Gastroesophageal sphincter (tissue), 4 donors: ENCODE results near the gene ZNF516. TPM values are rescaled to one million over a fixed set of nuclear protein-coding genes. Genes with fewer than 3 reads are reported as not detected.

ENCODE experiments used
- ATAC-seq: fragments of 150-250 bp; one replicate; pipeline ENCODE4 v1.9.1; 2016; ENCODE audit warnings: mild to moderate bottlenecking, moderate library complexity
- H3K27ac ChIP-seq, 4 donors: fragments of 200-600 bp; sonication (generic) in 3 of 4; 1 replicate in 3 of 4; 2 replicates in 1 of 4; pipeline ENCODE4 v1.5.1; 2016 to 2019
- H3K27me3 ChIP-seq: fragments of 200-600 bp; sonication (generic); one replicate; pipeline ENCODE4 v1.5.1; 2019
- H3K36me3 ChIP-seq, 2 donors: fragments of 200-600 bp; sonication (generic); one replicate each; pipeline ENCODE4 v1.5.1; 2019; ENCODE audit warnings: control low read depth in 1 of 2
- H3K4me1 ChIP-seq, 3 donors: fragments of 200-600 bp; sonication (generic); 1 replicate in 2 of 3; 2 replicates in 1 of 3; pipeline ENCODE4 v1.5.1; 2016 to 2019; ENCODE audit warnings: control low read depth in 2 of 3
- H3K4me3 ChIP-seq, 2 donors: fragments of 200-600 bp; sonication (generic); one replicate each; pipeline ENCODE4 v1.5.1; 2019; ENCODE audit warnings: mild to moderate bottlenecking in 1 of 2, moderate library complexity in 1 of 2
- H3K9me3 ChIP-seq, 3 donors: fragments of 200-600 bp; sonication (generic); one replicate each; pipeline ENCODE4 v1.5.1; 2017 to 2019; ENCODE audit warnings: control low read depth in 2 of 3
- CTCF ChIP-seq, 4 experiments: fragments of 200-600 bp in 2 of 4; fragments of 450-650 bp in 2 of 4; sonication (generic) in 1 of 4; IDR thresholded peaks; one replicate each; pipeline ENCODE4 v1.5.1; 2017 to 2019; ENCODE audit warnings: antibody characterized with exemption in 4 of 4, mild to moderate bottlenecking in 2 of 4, moderate library complexity in 2 of 4
- EP300 ChIP-seq: sonication (generic); formaldehyde crosslinking; IDR thresholded peaks from one replicate; pipeline ENCODE4 v1.6.1; 2017; ENCODE audit warnings: antibody characterized with exemption, mild to moderate bottlenecking
- POLR2A ChIP-seq, 2 donors: fragments of 450-650 bp; IDR thresholded peaks; one replicate each; pipeline ENCODE4 v1.6.1; 2017; ENCODE audit warnings: antibody characterized with exemption in 2 of 2, mild to moderate bottlenecking in 2 of 2, moderate library complexity in 1 of 2
- POLR2AphosphoS5 ChIP-seq: sonication (generic); formaldehyde crosslinking; IDR thresholded peaks from one replicate; pipeline ENCODE4 v1.6.1; 2017; ENCODE audit warnings: antibody characterized with exemption
- WGBS, 2 donors: methylation state at CpG; one replicate each; pipeline ENCODE4 v1.1.5; 2018; ENCODE audit warnings: low coverage in 1 of 2; 5-methylcytosine and 5-hydroxymethylcytosine counted together
- total RNA-seq, 4 donors: library from RNA; depleted of rRNA; stranded (reverse); fragments of >200 nt; gene quantifications; one replicate each; pipeline ENCODE4 v1.1.0, GENCODE V29; 2016

The ZNF516 gene
- total RNA-seq, 4 donors from 2014 or later: 17.8 to 43.8 (median 29.9) TPM

GRCh38 chr18:76472829-76473228 lies 22.2 kb downstream of the ZNF516 start:
- no peak for ATAC-seq
- H3K27ac ChIP-seq: no peak overlapping the region
- H3K4me1 ChIP-seq: peaks cover 6 to 97% (median 12%) of the 10 kb centered on the region in 3 donors
- TF ChIP-seq POLR2AphosphoS5 (no peak), POLR2A (IDR thresholded peaks at IDR 0.05) (no peak), CTCF (IDR thresholded peaks at IDR 0.05) (no peak), EP300 (no peak)
- H3K9me3 ChIP-seq: no peaks in the 10 kb centered on the region
- H3K36me3 ChIP-seq: no peaks in the 10 kb centered on the region
- WGBS, 2 donors: 96 to 100% methylated on average over 3 of the region's 3 CpGs
- no peak overlapping the region for H3K4me3 ChIP-seq
- H3K27me3 ChIP-seq: no peaks in the 10 kb centered on the region

- Histone ChIP-seq H3K4me1 (peaks cover 3 to 97% (median 12%) of the 10 kb centered on the region in 3 donors), H3K27me3 (no peaks in the 10 kb centered on the region), H3K27ac (no peak overlapping the region), H3K9me3 (no peaks in the 10 kb centered on the region), H3K4me3 (no peak overlapping the region), H3K36me3 (no peaks in the 10 kb centered on the region)
- TF ChIP-seq POLR2A (IDR thresholded peaks at IDR 0.05): no peak
- TF ChIP-seq CTCF (IDR thresholded peaks at IDR 0.05): no peak
- TF ChIP-seq POLR2AphosphoS5: no peak
- TF ChIP-seq EP300: no peak
- no peak for ATAC-seq
- 33% methylated on average over 1 of the region's 12 CpGs; no CpG with 5 or more reads in 1 of the 2 donors for WGBS, 2 donors
These were observed 23.4 kb downstream of the ZNF516 start for GRCh38 chr18:76471593-76471992.

GRCh38 chr18:76468345-76469304 lies 26.4 kb downstream of the ZNF516 start:
- 79 to 93% methylated on average over 5 to 11 of the region's 16 CpGs for whole genome bisulfite sequencing, 2 donors
- Histone ChIP-seq H3K27ac (no peak overlapping the region), H3K4me3 (no peak overlapping the region), H3K27me3 (no peaks in the 10 kb centered on the region), H3K9me3 (no peaks in the 10 kb centered on the region), H3K36me3 (no peaks in the 10 kb centered on the region), H3K4me1 (peaks cover 0 to 71% (median 3%) of the 10 kb centered on the region in 3 donors)
- TF ChIP-seq CTCF (IDR thresholded peaks at IDR 0.05) (no peak), POLR2A (IDR thresholded peaks at IDR 0.05) (no peak), EP300 (no peak), POLR2AphosphoS5 (no peak)
- ATAC-seq: no peak

GRCh38 chr18:76467371-76468190 lies 27.5 kb downstream of the ZNF516 start:
- Histone ChIP-seq H3K4me1 (peaks cover 0 to 62% (median 3%) of the 10 kb centered on the region in 3 donors), H3K27me3 (no peaks in the 10 kb centered on the region), H3K36me3 (peaks cover 0 to 3% of the 10 kb centered on the region in 2 donors), H3K4me3 (peak overlapping the region in 1 of 2 donors; percentile 9), H3K9me3 (no peaks in the 10 kb centered on the region), H3K27ac (no peak overlapping the region)
- TF ChIP-seq EP300 (no peak), CTCF (IDR thresholded peaks at IDR 0.05) (no peak), POLR2AphosphoS5 (no peak), POLR2A (IDR thresholded peaks at IDR 0.05) (no peak)
- WGBS, 2 donors: 21 to 53% methylated on average over 3 to 6 of the region's 19 CpGs
- ATAC-seq: peak; percentile 48
